Measurements from ENCODE around the gene HDHD5. TPM values are rescaled to one million over a fixed set of nuclear protein-coding genes. Genes with fewer than 3 reads are reported as not detected.

Gene HDHD5
- total and polyA plus RNA-seq, 10 of the 15 experiments (the other 5 are each of a cell fraction or from before 2014, with no cell fraction given), result 1.7 to 68.0 (median 49.9) TPM

- H3K4me3 ChIP-seq, result no peak overlapping the region
- CTCF ChIA-PET, result no interaction called here
- no peak overlapping the region for H3K9ac ChIP-seq (ENCODE audit: control insufficient read depth, insufficient read depth, low read length)
- no peak for FAIRE-seq
- no TSS peak for BruUV-seq (replicated peaks)
- H4K20me1 ChIP-seq (ENCODE audit: control insufficient read depth, insufficient read depth), result no peaks in the 10 kb centered on the region
- 92% methylated on average over 7 of the region's 8 CpGs for WGBS (ENCODE audit: insufficient coverage, insufficient replicate concordance, low lambda C conversion rate, missing lambda C conversion rate)
- no peak overlapping the region for H3K4me2 ChIP-seq (ENCODE audit: control insufficient read depth, insufficient read depth)
- peaks cover 11 to 29% of the 10 kb centered on the region in 2 experiments; a peak in 3 of 4 replicates for H3K36me3 ChIP-seq (ENCODE audit: control insufficient read depth in 2 of 2, insufficient read depth in 2 of 2, low read length in 1 of 2)
- no peak for DNase-seq (ENCODE audit: low read depth, low spot score)
- RAD21 ChIA-PET (ENCODE audit: unreplicated experiment), result no interaction called here
- POLR2A ChIA-PET, result interaction anchor here (1.2 kb wide), 1 partner anchor 47 kb away, joined by 3 read pairs; no protein-coding TSS in a partner anchor
- intact Hi-C loops (cut with micrococcal nuclease; ENCODE audit: unreplicated experiment) (no loop called here), in situ Hi-C loops (cut with MboI) (no loop called here)
- no peak for TF ChIP-seq CREB1 (IDR thresholded peaks at IDR 0.05; ENCODE audit: low read depth)
- TF ChIP-seq RFX5 (IDR thresholded peaks at IDR 0.05; ENCODE audit: low read depth, low read length), result no peak
- TF ChIP-seq RUNX3 (IDR thresholded peaks at IDR 0.05; ENCODE audit: low read length), result no peak
- no peak for TF ChIP-seq EP300 (IDR thresholded peaks at IDR 0.05; ENCODE audit: borderline replicate concordance in 1 of 2, control insufficient read depth in 1 of 2, low read depth in 2 of 2, low read length in 2 of 2)
- SMC1A ChIA-PET (ENCODE audit: uncharacterized antibody, unreplicated experiment), result no interaction called here
- no peaks in the 10 kb centered on the region for H3K79me2 ChIP-seq (ENCODE audit: control insufficient read depth, insufficient read depth, low read length)
- H2AFZ ChIP-seq (ENCODE audit: control insufficient read depth, low read depth, low read length), result no peak overlapping the region
- no peaks in the 10 kb centered on the region for H3K9me3 ChIP-seq (replicated peaks; ENCODE audit: control insufficient read depth, insufficient read depth, low read length)
- H3K27ac ChIP-seq (ENCODE audit: control insufficient read depth, insufficient read depth), result no peak overlapping the region
- H3K4me1 ChIP-seq (ENCODE audit: control insufficient read depth, insufficient read depth, low read length), result no peaks in the 10 kb centered on the region
- ATAC-seq, result no peak
- H3K27me3 ChIP-seq (replicated peaks in 1 of 2; ENCODE audit: control insufficient read depth in 2 of 2, insufficient read depth in 2 of 2, low read length in 1 of 2), result no peaks in the 10 kb centered on the region
These were observed 15.3 kb downstream of the HDHD5 start for GRCh38 chr22:17143826-17144225.

- intact Hi-C loops (cut with micrococcal nuclease; ENCODE audit: unreplicated experiment), result no loop called here
- ChIA-PET RAD21 (ENCODE audit: unreplicated experiment) (no interaction called here), CTCF (no interaction called here), POLR2A (interaction anchor here (1.2 kb wide), 1 partner anchor 47 kb away, joined by 3 read pairs; no protein-coding TSS in a partner anchor), SMC1A (ENCODE audit: uncharacterized antibody, unreplicated experiment) (no interaction called here)
- H3K36me3 ChIP-seq (ENCODE audit: control insufficient read depth in 2 of 2, insufficient read depth in 2 of 2, low read length in 1 of 2), result peaks cover 9 to 28% of the 10 kb centered on the region in 2 experiments; a peak in 3 of 4 replicates
- ATAC-seq (no peak), FAIRE-seq (no peak), DNase-seq (ENCODE audit: low read depth, low spot score) (no peak)
- WGBS (ENCODE audit: insufficient coverage, insufficient replicate concordance, low lambda C conversion rate, missing lambda C conversion rate), result 85% methylated on average over 9 of the region's 9 CpGs
- no peak overlapping the region for H3K4me3 ChIP-seq
- no peak overlapping the region for H3K4me2 ChIP-seq (ENCODE audit: control insufficient read depth, insufficient read depth)
- H2AFZ ChIP-seq (ENCODE audit: control insufficient read depth, low read depth, low read length), result no peak overlapping the region
- no TSS peak for BruUV-seq (replicated peaks)
- H4K20me1 ChIP-seq (ENCODE audit: control insufficient read depth, insufficient read depth), result no peaks in the 10 kb centered on the region
- no peaks in the 10 kb centered on the region for H3K9me3 ChIP-seq (replicated peaks; ENCODE audit: control insufficient read depth, insufficient read depth, low read length)
- H3K27ac ChIP-seq (ENCODE audit: control insufficient read depth, insufficient read depth), result no peak overlapping the region
- no peaks in the 10 kb centered on the region for H3K4me1 ChIP-seq (ENCODE audit: control insufficient read depth, insufficient read depth, low read length)
- H3K79me2 ChIP-seq (ENCODE audit: control insufficient read depth, insufficient read depth, low read length), result no peaks in the 10 kb centered on the region
- H3K27me3 ChIP-seq (replicated peaks in 1 of 2; ENCODE audit: control insufficient read depth in 2 of 2, insufficient read depth in 2 of 2, low read length in 1 of 2), result no peaks in the 10 kb centered on the region
- in situ Hi-C loops (cut with MboI), result no loop called here
- no peak overlapping the region for H3K9ac ChIP-seq (ENCODE audit: control insufficient read depth, insufficient read depth, low read length)
- TF ChIP-seq ZNF217 (IDR thresholded peaks at IDR 0.05) (no peak), USF1 (IDR thresholded peaks at IDR 0.05; ENCODE audit: borderline replicate concordance, extremely low read length, insufficient read depth, low read depth, low read length) (no peak), CBX5 (IDR thresholded peaks at IDR 0.05; ENCODE audit: low read depth) (no peak), BRCA1 (IDR thresholded peaks at IDR 0.05; ENCODE audit: low read depth, low read length) (no peak), CHD4 (IDR thresholded peaks at IDR 0.05) (no peak), RELA (IDR thresholded peaks at IDR 0.05; ENCODE audit: borderline replicate concordance, partially characterized antibody) (no peak), IKZF2 (IDR thresholded peaks at IDR 0.05) (no peak), LARP7 (IDR thresholded peaks at IDR 0.05) (no peak), RUNX3 (IDR thresholded peaks at IDR 0.05; ENCODE audit: low read length) (no peak)
- TF ChIP-seq, protein P1, sequence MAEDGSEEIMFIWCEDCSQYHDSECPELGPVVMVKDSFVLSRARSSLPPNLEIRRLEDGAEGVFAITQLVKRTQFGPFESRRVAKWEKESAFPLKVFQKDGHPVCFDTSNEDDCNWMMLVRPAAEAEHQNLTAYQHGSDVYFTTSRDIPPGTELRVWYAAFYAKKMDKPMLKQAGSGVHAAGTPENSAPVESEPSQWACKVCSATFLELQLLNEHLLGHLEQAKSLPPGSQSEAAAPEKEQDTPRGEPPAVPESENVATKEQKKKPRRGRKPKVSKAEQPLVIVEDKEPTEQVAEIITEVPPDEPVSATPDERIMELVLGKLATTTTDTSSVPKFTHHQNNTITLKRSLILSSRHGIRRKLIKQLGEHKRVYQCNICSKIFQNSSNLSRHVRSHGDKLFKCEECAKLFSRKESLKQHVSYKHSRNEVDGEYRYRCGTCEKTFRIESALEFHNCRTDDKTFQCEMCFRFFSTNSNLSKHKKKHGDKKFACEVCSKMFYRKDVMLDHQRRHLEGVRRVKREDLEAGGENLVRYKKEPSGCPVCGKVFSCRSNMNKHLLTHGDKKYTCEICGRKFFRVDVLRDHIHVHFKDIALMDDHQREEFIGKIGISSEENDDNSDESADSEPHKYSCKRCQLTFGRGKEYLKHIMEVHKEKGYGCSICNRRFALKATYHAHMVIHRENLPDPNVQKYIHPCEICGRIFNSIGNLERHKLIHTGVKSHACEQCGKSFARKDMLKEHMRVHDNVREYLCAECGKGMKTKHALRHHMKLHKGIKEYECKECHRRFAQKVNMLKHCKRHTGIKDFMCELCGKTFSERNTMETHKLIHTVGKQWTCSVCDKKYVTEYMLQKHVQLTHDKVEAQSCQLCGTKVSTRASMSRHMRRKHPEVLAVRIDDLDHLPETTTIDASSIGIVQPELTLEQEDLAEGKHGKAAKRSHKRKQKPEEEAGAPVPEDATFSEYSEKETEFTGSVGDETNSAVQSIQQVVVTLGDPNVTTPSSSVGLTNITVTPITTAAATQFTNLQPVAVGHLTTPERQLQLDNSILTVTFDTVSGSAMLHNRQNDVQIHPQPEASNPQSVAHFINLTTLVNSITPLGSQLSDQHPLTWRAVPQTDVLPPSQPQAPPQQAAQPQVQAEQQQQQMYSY (CRISPR knock-in tag; IDR thresholded peaks at IDR 0.05), result no peak
These were observed 16.0 kb downstream of the HDHD5 start for GRCh38 chr22:17143101-17143500.
